ENCODE results near the gene PPARG.
"Not testable (repeated sequence)": the region's sequence is repeated elsewhere in the genome, so short reads cannot be mapped to it uniquely, and the experiment has no call there.

PPARG gene

GRCh38 chr3:12465836-12466225, 177.0 kb downstream of the PPARG start:
- DNase-seq, result no peak

DNA sequence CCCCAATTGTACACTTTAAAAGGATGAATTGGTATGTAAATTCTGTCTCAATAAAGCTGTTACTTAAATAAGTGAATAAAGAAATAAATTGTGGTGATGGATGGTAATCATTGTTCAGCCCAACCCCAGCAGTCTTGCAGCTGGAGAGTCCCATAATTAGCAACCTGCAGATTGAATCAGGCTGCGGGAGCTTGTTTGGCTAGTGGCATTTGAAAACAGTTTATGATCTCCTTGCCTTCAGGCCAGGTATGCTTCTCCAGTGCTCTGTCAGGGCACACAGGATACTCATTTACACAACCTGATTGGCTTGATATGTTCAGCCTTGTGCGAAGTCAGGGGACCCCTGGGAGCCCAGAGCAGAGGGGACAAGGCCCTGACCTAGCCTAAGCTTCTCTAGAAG, 178.9 kb downstream of the PPARG start:
- no peak for DNase-seq

- no peak for DNase-seq
These were observed 179.4 kb downstream of the PPARG start for GRCh38 chr3:12468276-12468675.

GRCh38 chr3:12468757-12469156, 179.9 kb downstream of the PPARG start:
- DNase-seq, result no peak

DNA sequence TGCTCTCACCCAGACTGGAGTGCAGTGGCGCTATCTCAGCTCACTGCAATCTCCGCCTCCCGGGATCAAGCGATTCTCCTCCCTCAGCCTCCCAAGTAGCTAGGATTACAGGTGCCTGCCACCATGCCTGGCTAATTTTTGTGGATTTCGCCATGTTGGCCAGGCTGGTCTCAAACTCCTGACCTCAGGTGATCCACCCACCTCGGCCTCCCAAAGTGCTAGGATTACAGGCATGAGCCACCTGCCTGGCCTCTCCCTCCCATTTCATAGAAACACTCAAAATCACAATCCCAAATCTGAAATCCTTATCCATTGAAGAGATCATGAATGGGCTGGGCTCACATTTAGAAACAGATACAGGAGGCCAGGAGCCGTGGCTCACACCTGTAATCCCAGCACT, 180.4 kb downstream of the PPARG start:
- DNase-seq, result not testable (repeated sequence)

DNA sequence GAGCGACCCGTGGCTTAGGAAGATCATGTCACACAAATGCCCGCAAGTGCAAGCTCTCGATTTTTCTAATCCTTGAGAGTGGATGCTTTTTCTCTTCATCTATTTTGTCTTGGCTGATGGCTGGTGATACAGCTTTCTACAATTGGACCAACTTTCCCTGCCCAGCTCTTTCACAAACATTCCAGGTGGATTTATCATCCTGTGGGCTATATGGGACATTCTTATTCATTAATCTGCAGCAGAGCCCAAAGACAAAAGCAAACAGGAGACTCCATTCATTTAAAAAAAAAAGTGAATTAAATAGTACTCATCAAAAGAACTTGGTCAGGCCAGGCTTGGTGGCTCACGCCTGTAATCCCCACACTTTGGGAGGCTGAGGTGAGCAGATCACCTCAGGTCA, 181.2 kb downstream of the PPARG start:
- no peak for DNase-seq

GRCh38 chr3:12470680-12471079, 181.8 kb downstream of the PPARG start:
- DNase-seq, result no peak

DNA sequence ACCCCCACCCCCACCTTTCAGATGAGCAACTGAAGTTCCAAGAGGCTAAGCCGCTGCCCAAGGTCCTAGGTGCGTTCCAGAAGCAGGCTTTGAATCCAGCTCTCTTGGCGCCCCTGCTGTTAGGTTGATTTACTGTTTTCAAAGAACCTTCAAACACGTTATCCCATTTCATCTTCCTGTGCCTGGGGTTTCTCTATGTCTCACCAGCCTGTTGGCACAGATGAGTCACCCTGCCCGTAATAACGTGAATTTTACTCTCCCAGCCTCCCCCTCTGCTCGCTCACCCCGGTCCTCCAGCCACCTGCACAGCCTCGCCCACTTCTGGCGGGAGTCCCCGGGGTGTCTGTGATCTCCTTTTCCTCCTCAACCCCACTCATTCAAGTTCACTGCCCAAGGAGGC, 182.4 kb downstream of the PPARG start:
- DNase-seq, result peak; percentile 61 to 72

- DNase-seq, result no peak
These were observed 183.2 kb downstream of the PPARG start for GRCh38 chr3:12472000-12472610.

DNA sequence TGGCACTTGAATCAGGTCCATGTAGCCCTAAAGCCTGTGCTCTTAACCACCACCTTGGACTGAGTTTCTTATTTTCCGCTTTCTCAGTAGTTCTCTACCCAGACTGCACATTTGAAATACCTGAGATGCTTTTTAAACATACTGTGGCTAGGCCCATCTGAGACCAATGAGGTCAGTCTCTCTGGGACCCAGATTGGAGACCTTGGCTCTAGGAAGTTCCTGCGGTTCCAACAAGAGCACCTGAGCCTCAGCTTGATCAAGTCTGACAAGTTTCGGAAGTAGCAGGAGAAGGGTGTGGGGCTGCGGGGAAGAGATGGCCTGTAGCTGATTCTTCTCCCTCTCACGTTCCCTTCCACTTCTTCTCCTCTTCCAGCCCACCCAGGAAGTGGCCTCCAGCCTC, 183.9 kb downstream of the PPARG start:
- no peak for DNase-seq

- DNase-seq, result no peak
These were observed 184.6 kb downstream of the PPARG start for GRCh38 chr3:12473511-12473910.

GRCh38 chr3:12476238-12476897, 187.5 kb downstream of the PPARG start:
- DNase-seq, result no peak

GRCh38 chr3:12477256-12477655, 188.4 kb downstream of the PPARG start:
- no peak for DNase-seq

GRCh38 chr3:12478326-12478725, 189.5 kb downstream of the PPARG start:
- DNase-seq, result no peak

- DNase-seq, result not testable (repeated sequence)
These were observed 190.3 kb downstream of the PPARG start for GRCh38 chr3:12479198-12479597.

DNA sequence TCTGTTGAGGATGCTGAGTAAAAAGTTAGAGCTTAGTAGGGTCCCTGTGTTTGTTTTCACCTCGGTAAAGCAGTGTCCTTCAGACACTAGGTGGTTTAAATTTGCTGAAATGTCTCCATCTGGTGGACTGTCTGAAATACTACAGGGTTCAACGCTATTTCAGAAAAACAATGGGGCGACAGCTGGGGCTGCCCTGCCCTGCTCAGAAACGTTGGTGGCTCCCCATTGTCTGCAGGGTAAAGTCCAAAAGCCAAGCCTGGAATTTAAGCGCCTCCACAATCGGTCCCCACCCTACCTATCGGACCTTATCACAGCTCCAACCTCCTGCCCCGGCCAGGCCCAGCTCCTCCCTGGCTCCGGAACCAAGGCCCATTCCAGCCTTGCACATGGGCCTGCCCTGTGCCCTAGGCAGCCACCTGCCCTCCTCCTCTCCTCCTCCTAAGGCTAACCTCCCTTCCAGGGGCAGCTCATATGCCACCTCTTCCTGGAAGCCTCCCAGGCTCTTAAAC, 191.1 kb downstream of the PPARG start:
- DNase-seq, result peak in 1 of 2 donors; percentile 20

- DNase-seq, result no peak
These were observed 194.5 kb downstream of the PPARG start for GRCh38 chr3:12483410-12483809.

DNA sequence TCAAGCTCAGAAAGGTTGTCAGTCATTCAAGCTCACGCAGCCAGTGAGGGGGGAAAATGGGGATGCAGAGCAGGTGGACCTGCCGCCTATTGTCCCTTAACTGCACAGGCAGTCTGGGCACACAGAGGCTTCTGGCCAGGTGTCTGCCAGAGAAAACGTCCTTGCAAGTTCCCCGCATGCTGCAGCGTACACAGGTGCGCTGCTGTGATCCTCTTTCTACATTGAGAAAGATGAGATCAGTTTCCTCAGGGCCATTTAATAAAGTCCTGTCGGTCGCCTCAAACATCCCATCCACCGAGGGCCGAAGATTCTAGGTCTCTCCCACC, 195.0 kb downstream of the PPARG start:
- no peak for DNase-seq
